GM19467 (cell line): ENCODE results near the gene SIGMAR1.
A peak's percentile ranks its signal among the peaks of the same experiment; 100 is the strongest.

Experiments used
- ATAC-seq: cut with Tn5 transposase; IDR thresholded peaks from one replicate; pipeline ENCODE4 v1.9.1; 2021; ENCODE audit warnings: mild to moderate bottlenecking, moderate library complexity; ENCODE audit not compliant: unreplicated experiment

SIGMAR1 gene

GRCh38 chr9:34633166-34633565 lies 4.4 kb downstream of the SIGMAR1 start:
- ATAC-seq = no peak

- ATAC-seq = no peak
Observed at GRCh38 chr9:34630402-34631154, 7.0 kb downstream of the SIGMAR1 start.

- ATAC-seq = no peak
Observed at GRCh38 chr9:34629491-34629808, 8.1 kb downstream of the SIGMAR1 start.

- no peak for ATAC-seq
Observed at GRCh38 chr9:34628656-34629490, 8.7 kb downstream of the SIGMAR1 start, which contains the start of gene ARID3C. Gene ARID3C, minus strand, starts transcription at chr9:34629066. Its CDS starts 1,052 bp downstream, at chr9:34628014.

GRCh38 chr9:34627716-34628655 lies 9.6 kb downstream of the SIGMAR1 start:
- ATAC-seq = no peak

- no peak for ATAC-seq
Observed at GRCh38 chr9:34625186-34625486, 12.5 kb downstream of the SIGMAR1 start.

- no peak for ATAC-seq
Observed at GRCh38 chr9:34624475-34625185, 13.0 kb downstream of the SIGMAR1 start.

GRCh38 chr9:34623374-34624235 lies 14.0 kb downstream of the SIGMAR1 start:
- no peak for ATAC-seq

DNA sequence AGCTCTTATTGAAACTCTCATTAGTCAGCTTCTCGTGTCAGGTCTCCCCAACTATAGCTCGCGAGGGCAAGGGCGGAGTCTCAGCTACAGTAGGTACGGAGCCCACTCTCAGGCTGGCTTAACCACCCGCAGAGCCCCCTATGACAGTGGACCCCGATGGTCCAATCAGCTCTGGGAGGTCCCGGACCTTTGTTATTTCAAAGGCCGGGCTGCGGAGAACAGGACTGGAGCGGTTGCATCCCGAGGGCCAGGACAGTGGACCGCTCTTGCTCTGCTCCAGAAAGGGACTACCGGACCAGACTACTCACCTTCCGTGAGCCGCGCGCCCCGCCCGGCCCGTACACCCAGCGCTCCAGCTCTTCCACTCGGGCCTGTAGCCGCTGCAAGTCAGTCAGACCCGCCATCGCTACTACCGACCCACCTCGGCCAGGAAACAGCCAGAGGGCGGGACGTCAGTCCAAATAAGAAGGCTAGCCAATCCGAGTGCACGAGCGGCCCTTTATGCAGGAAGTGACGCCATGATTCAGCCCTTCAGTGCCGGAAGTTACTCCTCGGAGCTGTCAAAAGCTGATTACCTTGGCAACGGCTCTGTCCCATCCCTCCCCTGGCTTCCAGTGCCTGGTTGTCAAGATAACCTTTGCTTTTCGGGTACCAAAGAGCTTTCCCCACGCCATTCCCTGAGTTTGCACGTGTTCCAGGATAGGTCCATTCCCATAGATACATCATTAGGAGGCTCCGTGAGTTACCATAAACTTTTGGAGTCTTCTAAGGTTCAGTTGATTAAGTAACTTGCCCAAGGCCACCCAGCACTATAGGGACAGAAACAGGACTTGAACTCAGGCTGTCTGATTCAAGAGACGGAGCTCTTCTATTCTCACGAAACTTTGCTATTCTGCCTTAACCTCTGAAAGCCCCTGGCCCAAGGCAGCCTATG lies 17.3 kb downstream of the SIGMAR1 start, which contains the start of gene DCTN3:
Gene DCTN3 (minus strand): TSS at position 435 of the 934 bp plus-strand sequence. CDS start 31 bp downstream, at position 404.
- ATAC-seq = peak; percentile 97

DNA sequence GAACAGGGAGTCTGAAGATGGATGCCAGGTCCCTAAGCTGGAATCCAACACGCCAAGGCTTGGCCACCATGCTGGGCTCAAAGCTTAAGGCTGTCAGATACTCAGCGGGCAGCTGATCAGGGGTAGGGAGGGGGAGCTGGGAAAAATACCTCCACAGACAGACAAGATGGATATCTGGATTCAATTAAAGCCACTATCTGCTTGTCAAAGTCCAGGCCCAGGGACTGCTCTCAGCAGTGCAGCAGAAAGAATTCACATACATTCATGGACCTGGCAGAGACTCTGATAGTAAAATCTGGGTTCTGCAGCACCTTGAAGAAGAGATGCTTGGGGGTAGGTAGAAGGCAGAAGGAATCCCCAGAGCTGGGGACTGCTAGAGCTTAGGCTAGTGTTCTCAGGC lies 22.5 kb downstream of the SIGMAR1 start:
- no peak for ATAC-seq

DNA sequence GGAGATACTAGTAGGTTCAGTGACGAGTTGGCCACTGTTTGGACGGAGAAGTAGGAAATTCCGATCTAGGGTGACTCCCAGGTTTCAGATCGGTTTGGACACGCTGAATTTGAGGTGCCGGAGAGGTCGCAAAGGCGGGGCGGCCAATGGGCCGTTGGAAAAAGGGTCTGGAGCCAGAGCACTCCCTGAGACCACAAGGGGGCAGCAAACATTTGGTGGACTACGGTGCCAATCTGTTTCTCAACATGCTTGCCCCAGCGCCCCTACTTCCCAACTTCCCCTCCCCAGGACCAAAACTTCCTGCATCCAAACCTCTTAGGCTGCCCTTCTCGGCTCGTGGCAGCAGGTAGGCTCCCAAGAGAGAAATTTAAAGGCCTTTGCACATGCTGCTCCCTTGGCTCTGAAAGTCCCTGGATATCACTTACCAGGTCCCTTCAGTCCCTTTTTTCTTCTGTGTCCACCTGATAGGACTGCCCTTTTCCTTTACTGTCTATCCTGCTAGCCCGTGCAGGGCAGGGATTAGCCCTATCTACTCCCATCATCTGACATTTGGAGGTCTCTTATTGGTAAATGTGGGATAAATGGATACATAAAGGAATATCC lies 24.7 kb downstream of the SIGMAR1 start:
- no peak for ATAC-seq

- ATAC-seq = peak; percentile 81
Observed at GRCh38 chr9:34611811-34612787, 25.5 kb downstream of the SIGMAR1 start, which contains the start of gene RPP25L. Gene RPP25L, minus strand, starts transcription at chr9:34612097. Its CDS starts 801 bp downstream, at chr9:34611296.

- no peak for ATAC-seq
Observed at GRCh38 chr9:34611251-34611810, 26.3 kb downstream of the SIGMAR1 start.

- no peak for ATAC-seq
Observed at GRCh38 chr9:34610434-34611206, 27.0 kb downstream of the SIGMAR1 start.

GRCh38 chr9:34607331-34607730 lies 30.3 kb downstream of the SIGMAR1 start:
- no peak for ATAC-seq

GRCh38 chr9:34606905-34607304 lies 30.7 kb downstream of the SIGMAR1 start:
- ATAC-seq = no peak
